ENCODE data around the gene DRGX.

The DRGX gene

GRCh38 chr10:49333192-49333591 lies 62.7 kb downstream of the DRGX start:
- DNase-seq, result no peak

- DNase-seq, result no peak
These were observed 63.1 kb downstream of the DRGX start for GRCh38 chr10:49332768-49333167.

- DNase-seq, result no peak
These were observed 63.6 kb downstream of the DRGX start for GRCh38 chr10:49332333-49332732.

- no peak for DNase-seq
These were observed 64.5 kb downstream of the DRGX start for GRCh38 chr10:49331431-49331830.

- DNase-seq, result no peak
These were observed 65.7 kb downstream of the DRGX start for GRCh38 chr10:49330127-49330665.

- DNase-seq, result no peak
These were observed 66.8 kb downstream of the DRGX start for GRCh38 chr10:49329146-49329505.

GRCh38 chr10:49328401-49329145 lies 67.3 kb downstream of the DRGX start:
- no peak for DNase-seq

- DNase-seq, result no peak
These were observed 68.7 kb downstream of the DRGX start for GRCh38 chr10:49327036-49327813.

GRCh38 chr10:49325916-49326783 lies 69.7 kb downstream of the DRGX start:
- no peak for DNase-seq

- DNase-seq, result no peak
These were observed 70.6 kb downstream of the DRGX start for GRCh38 chr10:49325131-49325915.

- DNase-seq, result no peak
These were observed 71.2 kb downstream of the DRGX start for GRCh38 chr10:49324711-49325110.

GRCh38 chr10:49323896-49324270 lies 72.0 kb downstream of the DRGX start:
- no peak for DNase-seq

- no peak for DNase-seq
These were observed 72.6 kb downstream of the DRGX start for GRCh38 chr10:49323171-49323895.

- DNase-seq, result no peak
These were observed 73.3 kb downstream of the DRGX start for GRCh38 chr10:49322371-49323170.

- DNase-seq, result no peak
These were observed 74.9 kb downstream of the DRGX start for GRCh38 chr10:49321021-49321420.

- DNase-seq, result no peak
These were observed 75.7 kb downstream of the DRGX start for GRCh38 chr10:49320191-49320590.

GRCh38 chr10:49319206-49319605 lies 76.7 kb downstream of the DRGX start:
- no peak for DNase-seq

- DNase-seq, result no peak
These were observed 77.1 kb downstream of the DRGX start for GRCh38 chr10:49318755-49319154.

GRCh38 chr10:49318028-49318427 lies 77.9 kb downstream of the DRGX start:
- no peak for DNase-seq

- DNase-seq, result no peak
These were observed 81.1 kb downstream of the DRGX start for GRCh38 chr10:49314806-49315205.
